HG02970 (cell line): ENCODE data around the gene ZNF766.
"Not testable (repeated sequence)": the region's sequence is repeated elsewhere in the genome, so short reads cannot be mapped to it uniquely, and the experiment has no call there.

ENCODE experiments used
- ATAC-seq: cut with Tn5 transposase; IDR thresholded peaks from one replicate; pipeline ENCODE4 v1.9.1; 2021; ENCODE audit warnings: mild to moderate bottlenecking, moderate library complexity, moderate number of reproducible peaks; ENCODE audit not compliant: unreplicated experiment, low FRiP score

The ZNF766 gene

GRCh38 chr19:52269338-52270261 lies at the start of gene ZNF766:
TSS of gene ZNF766 (plus strand) at chr19:52269587. CDS start at chr19:52269614, 27 bp downstream.
- ATAC-seq = peak; percentile 99

DNA sequence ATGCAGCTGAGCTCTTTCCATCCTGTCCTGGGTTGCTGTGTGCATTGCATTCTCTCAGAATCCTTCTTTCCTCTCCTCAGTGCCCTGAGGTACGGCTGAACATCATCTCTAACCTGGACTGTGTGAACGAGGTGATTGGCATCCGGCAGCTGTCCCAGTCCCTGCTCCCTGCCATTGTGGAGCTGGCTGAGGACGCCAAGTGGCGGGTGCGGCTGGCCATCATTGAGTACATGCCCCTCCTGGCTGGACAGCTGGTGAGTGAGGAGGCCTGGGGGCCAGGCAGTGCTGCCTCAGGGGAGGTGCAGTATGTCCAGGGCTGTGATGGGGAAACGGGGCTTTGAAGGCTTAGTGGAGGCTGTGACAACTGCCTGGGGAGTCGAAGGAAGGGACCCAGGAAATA lies 49.8 kb upstream of the ZNF766 start:
- ATAC-seq = no peak

DNA sequence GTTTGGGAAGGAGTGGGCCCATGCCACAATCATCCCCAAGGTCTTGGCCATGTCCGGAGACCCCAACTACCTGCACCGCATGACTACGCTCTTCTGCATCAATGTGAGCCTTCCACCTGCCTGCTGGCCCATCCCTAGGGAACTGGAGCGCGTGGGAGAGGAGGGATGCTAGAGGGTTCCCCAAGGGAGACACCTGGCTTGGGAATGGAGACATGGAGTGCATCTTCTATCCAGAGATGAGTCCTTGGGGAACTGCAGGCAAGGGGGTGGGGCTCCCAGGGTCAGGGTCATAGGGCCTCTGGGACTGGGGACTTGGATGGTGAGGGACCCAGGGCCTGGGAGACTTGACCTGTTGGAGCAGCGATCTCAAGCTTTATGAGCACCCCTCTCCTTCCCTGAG lies 48.4 kb upstream of the ZNF766 start:
- ATAC-seq = no peak

DNA sequence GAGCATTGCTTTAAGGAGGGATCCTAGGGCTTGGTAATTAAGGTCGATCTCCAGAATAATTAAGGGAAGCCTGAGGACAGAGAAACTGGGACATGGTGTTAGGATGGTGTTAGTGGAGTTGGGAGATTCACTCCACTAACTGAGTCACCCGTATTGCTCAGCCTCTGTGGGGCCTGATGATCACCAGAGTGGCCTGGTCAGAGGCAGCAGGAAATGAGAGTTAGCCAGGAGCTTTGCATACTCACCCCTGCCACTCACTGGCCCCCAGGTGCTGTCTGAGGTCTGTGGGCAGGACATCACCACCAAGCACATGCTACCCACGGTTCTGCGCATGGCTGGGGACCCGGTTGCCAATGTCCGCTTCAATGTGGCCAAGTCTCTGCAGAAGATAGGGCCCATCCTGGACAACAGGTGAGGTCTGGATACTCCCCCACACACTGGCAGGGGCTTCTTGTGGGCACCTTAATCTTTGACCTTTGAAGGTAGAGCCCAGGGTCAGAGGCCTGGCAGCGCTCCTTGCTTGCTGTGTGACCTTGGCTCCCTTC lies 47.5 kb upstream of the ZNF766 start:
- ATAC-seq = no peak

DNA sequence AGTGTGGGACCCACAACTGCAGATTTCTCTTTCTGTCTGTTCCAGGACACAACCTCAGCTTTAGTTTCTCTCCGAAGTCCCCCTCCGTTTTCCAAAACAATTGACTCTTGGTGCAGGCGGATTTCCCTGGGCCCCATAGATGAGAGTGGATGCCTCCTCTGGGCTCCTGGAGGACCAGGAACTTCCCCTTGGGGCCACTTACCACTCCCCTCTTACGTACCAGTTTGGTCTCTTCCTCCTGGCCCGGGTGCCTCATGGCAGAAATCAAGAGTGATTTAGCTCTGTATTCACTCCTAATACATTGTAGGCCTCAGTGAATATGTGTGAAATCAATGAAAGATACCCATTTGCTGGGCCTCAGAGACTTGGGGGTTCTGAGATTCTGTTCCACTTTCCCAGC lies 45.2 kb upstream of the ZNF766 start:
- no peak for ATAC-seq

DNA sequence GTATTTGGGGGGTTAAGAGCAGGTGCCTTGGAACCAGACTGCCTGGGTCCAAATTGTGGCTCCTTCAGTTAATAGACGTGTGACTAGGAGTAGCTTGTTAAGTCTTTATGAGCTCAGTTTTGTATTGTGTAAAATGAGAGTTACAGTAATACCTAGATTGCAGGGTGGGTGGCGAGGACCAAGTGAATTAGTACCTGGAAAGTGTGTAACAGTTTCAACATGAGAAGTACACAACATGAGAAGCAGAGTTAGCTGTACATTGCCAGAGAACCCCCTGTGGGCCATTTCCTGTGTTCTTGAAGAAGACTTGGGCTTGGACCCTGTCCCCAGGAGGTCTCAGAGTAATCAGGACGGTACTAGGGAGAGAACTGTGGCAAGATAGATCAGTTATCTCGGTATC lies 42.7 kb upstream of the ZNF766 start:
- ATAC-seq = no peak

DNA sequence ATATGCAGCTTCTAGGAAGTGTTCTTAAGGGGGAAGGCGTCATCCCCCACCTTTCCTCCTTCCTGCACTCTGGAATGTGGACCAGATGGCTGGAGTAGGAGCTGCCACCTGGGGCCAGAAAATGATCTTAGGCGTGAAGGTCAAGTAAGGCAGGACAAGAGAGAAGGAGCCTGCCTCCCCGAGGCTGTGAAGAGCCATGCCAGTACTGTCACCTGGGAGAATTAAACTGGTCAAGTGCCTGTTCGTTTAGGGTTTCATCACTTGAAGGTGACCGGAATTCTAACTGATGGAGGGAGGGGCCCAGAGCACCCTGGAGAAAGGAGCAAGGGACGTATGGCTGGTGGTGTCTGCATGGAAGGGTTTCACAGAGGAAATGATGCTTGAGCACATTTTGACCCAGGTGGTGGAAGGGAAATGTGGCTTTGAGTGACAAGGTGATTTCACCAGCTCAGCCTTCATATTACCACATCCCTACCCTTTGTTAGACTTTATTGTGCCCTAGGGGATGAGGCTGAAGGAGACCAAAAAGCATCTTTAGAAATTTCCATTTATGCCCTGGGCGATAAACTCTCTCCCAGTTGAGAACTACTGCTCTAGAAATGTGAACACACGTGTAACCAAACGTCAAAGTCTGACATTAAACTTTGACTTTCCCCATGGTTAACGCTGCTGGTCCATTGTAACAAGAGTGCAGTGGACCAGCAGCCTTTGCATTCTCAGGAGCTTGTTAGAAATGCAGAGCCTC lies 42.0 kb upstream of the ZNF766 start:
- no peak for ATAC-seq

DNA sequence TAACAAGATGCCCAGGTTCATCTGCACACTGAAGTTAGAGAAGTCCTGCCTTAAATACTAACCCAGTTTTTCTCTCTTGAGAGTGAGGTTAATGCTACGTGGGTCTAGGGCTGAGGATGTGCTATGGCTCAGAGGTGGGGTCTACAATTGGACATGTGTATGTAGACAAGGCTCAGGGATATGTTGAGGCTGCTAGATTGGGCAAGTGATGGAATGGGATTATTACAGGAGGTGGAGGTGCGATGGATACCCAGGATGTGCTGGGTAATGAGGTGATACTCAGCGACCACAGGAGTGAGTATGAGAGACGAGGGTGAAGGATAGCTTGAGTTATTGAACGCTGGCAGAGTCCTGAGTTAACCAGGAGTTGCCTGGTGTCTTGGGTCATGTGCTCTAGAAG lies 41.4 kb upstream of the ZNF766 start:
- no peak for ATAC-seq

DNA sequence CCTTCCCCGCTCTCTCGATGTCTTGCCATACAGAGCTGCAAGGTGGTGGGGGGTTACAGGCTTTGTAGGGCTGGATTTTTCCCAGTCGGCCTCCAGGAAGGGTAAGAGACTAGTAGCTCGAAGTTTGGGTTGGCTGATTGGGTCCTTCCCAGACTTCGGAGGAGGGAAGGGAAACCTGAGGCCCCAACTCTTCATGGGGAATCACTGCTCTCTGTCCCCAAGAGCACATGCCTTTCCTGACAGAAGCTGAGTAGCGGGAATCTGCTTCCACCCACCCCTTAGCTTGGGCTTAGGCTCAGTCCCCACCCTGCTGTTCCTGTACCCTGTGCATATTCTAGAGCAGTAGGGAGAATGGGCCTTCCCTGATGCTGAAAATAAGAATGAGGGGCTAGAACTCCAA lies 39.9 kb upstream of the ZNF766 start:
- no peak for ATAC-seq

DNA sequence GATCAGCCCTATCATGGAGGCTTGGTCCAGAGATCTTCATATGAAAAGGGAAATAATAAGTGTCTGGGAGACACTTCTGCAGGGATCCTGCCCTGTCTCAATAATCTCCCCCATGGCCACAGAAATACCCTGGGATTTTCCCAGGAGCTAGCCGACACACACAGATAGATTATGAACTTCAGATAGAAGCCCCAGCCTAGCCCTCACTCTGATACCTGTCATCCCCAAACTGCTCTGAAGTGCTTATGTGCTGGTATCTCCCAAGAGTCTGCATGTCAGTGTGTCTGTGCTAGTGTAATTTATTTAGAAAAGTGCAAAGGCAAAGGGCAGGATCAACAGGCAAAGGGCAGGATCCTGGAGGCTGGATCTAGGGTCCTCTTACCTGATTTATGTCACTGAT lies 38.7 kb upstream of the ZNF766 start:
- no peak for ATAC-seq

- ATAC-seq = no peak
Measured at GRCh38 chr19:52231154-52231910, 38.1 kb upstream of the ZNF766 start.

- no peak for ATAC-seq
Measured at GRCh38 chr19:52234406-52234805, 35.0 kb upstream of the ZNF766 start.

- ATAC-seq = no peak
Measured at GRCh38 chr19:52237197-52237596, 32.2 kb upstream of the ZNF766 start.

- no peak for ATAC-seq
Measured at GRCh38 chr19:52237771-52238400, 31.5 kb upstream of the ZNF766 start.

DNA sequence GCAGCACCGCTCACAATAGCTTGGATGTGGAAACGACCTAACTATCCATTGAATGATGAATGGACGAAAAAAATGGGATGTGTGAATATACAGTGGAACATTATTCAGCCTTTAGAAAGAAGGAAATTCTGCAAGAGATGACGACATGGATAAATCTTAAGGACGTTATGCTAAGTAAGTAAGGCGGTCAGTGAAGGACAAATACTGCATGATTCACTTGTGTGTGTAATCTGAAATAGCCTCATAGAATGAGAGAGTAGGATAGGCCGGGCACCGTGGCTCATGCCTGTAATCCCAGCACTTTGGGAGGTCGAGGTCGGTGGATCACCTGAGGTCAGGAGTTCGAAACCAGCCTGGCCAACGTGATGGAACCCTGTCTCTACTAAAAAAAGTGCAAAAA lies 25.4 kb upstream of the ZNF766 start:
- no peak for ATAC-seq

DNA sequence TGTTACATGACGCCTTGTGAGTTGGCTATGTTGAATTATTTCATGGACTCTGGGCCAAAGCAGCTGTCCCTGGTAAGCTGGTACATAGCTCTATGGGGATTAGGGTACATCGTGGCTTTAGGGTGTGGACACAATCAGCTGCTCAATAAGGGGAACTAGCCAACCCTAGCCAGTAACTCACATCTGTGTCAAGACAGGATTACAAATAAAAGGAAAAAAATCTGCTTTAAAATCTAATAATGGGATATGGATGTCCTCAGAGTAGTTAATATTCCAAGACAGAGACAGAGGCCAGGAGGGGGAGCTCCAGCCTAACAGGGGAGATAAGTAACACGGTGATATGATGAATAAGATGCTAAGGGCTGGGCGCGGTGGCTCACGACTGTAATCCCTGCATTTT lies 21.1 kb upstream of the ZNF766 start:
- ATAC-seq = no peak

DNA sequence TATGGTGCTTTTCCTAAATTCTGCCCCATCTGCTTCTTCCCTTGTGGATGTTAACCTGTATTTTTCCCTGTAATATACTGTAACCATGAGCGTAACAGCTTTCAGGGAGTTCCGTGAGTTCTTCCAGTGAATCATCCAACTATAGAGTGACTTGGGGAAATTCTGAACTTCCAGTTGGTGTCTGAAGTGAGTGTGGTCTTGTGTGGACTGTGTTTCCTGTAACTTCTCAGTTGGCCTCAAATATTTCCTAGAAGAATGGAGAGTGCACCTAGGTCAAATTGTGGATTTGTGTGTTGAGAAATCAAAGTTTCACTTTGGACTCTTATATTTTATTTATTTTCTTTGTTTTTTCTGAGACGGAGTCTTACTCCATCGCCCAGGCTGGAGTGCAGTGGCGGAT lies 11.0 kb upstream of the ZNF766 start:
- ATAC-seq = no peak

GRCh38 chr19:52265556-52265955 lies 3.8 kb upstream of the ZNF766 start:
- not testable (repeated sequence) for ATAC-seq

DNA sequence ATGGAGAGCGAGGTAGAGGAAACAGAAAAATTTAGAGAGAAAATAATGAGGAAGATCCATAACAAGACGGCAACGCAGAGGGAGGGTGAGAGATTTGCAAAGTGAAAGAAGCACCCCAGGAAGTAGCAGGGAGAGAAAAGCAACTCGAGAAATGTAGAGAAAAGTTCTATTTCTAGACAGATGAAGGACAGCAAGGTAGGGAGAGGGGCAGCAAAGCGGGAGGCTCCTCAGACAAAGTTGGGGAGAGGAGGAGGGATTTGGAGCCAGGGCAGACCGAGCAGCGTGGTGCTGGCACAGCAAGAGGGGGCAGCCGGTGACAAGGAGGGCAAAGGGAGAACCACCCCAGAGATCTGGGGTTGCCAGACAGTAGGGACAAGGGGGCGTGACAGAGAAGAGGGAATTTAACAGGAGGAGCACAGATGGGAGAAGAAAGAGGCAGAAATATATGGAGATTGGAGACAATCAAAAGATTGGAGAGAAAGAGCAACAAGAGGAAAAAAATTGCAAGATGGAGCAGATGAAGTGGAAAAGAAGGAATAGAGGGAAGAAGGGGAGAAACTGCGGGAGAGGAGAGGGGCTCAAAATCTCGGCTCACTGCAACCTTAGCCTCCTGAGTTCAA lies 989 bp downstream of the ZNF766 start:
- ATAC-seq = no peak

- ATAC-seq = no peak
Measured at GRCh38 chr19:52273301-52273700, 3.9 kb downstream of the ZNF766 start.
